IgD-negative memory B cell (primary cell): ENCODE data around the gene ASCC2. TPM values are rescaled to one million over a fixed set of nuclear protein-coding genes. Genes with fewer than 3 reads are reported as not detected.
"Not testable (repeated sequence)": the region's sequence is repeated elsewhere in the genome, so short reads cannot be mapped to it uniquely, and the experiment has no call there.

Source experiments
- H3K27ac Mint-ChIP-seq, 3 donors: one replicate each; pipeline ENCODE4 v1.8.0; 2020 to 2022; ENCODE audit warnings: mild to moderate bottlenecking in 3 of 3, mixed read lengths in 3 of 3, moderate library complexity in 1 of 3
- H3K27me3 Mint-ChIP-seq: one replicate; pipeline ENCODE4 v1.8.0; 2021; ENCODE audit warnings: mixed read lengths
- H3K36me3 Mint-ChIP-seq: one replicate; pipeline ENCODE4 v1.8.0; 2020; ENCODE audit warnings: mild to moderate bottlenecking, mixed read lengths
- H3K4me1 Mint-ChIP-seq, 3 donors: one replicate each; pipeline ENCODE4 v1.8.0; 2020 to 2022; ENCODE audit warnings: mixed read lengths in 3 of 3, mild to moderate bottlenecking in 1 of 3
- H3K4me3 Mint-ChIP-seq, 4 donors: one replicate each; pipeline ENCODE4 v1.8.0; 2020 to 2022; ENCODE audit warnings: mild to moderate bottlenecking in 4 of 4, mixed read lengths in 4 of 4, moderate library complexity in 3 of 4
- H3K9me3 Mint-ChIP-seq, 3 donors: one replicate each; pipeline ENCODE4 v1.8.0; 2020 to 2021; ENCODE audit warnings: mixed read lengths in 3 of 3, mild to moderate bottlenecking in 1 of 3
- polyA plus RNA-seq: library from polyadenylated mRNA; unstranded; fragments of 300-500 nt; fragmentation: Illumina TruSeq; gene quantifications from one replicate; pipeline ENCODE4 v1.2.3, GENCODE V29; 2021

ASCC2 gene
- polyA plus RNA-seq, 1 donor from 2014 or later, result 58.5 TPM

GRCh38 chr22:29769723-29770321, 68.3 kb downstream of the ASCC2 start:
- H3K4me1 Mint-ChIP-seq, result peaks cover 15 to 28% (median 18%) of the 10 kb centered on the region in 3 donors
- no peaks in the 10 kb centered on the region for H3K27me3 Mint-ChIP-seq
- H3K36me3 Mint-ChIP-seq, result peaks cover 7% of the 10 kb centered on the region
- H3K27ac Mint-ChIP-seq, result no peak overlapping the region
- peak overlapping the region in 2 of 4 donors; percentile 13 to 65 for H3K4me3 Mint-ChIP-seq
- H3K9me3 Mint-ChIP-seq, result no peaks in the 10 kb centered on the region

- H3K27me3 Mint-ChIP-seq, result no peaks in the 10 kb centered on the region
- no peaks in the 10 kb centered on the region for H3K9me3 Mint-ChIP-seq
- H3K27ac Mint-ChIP-seq, result peak overlapping the region in 1 of 3 donors; percentile 89
- peak overlapping the region; percentile 95 to 100 (median 99) for H3K4me3 Mint-ChIP-seq
- H3K36me3 Mint-ChIP-seq, result peaks cover 7% of the 10 kb centered on the region
- peaks cover 15 to 28% (median 18%) of the 10 kb centered on the region in 3 donors for H3K4me1 Mint-ChIP-seq
These were observed 69.9 kb downstream of the ASCC2 start for GRCh38 chr22:29768052-29768693.

GRCh38 chr22:29767171-29768051, 70.7 kb downstream of the ASCC2 start, which contains the start of gene UQCR10:
UQCR10 (plus strand) TSS chr22:29767369; CDS start chr22:29767399, 30 bp downstream.
- no peaks in the 10 kb centered on the region for H3K27me3 Mint-ChIP-seq
- H3K27ac Mint-ChIP-seq, result peak within 1 kb of the TSS; percentile 85 to 94 (median 89)
- no peaks in the 10 kb centered on the region for H3K9me3 Mint-ChIP-seq
- H3K36me3 Mint-ChIP-seq, result peaks cover 6% of the 10 kb centered on the region
- H3K4me3 Mint-ChIP-seq, result peak within 1 kb of the TSS; percentile 95 to 100 (median 99)
- peaks cover 15 to 28% (median 18%) of the 10 kb centered on the region in 3 donors for H3K4me1 Mint-ChIP-seq

GRCh38 chr22:29766632-29767170, 71.4 kb downstream of the ASCC2 start, which contains the start of gene ZMAT5:
ZMAT5 (minus strand) TSS chr22:29767007; CDS start chr22:29748544, 18,463 bp downstream.
- H3K27me3 Mint-ChIP-seq, result no peaks in the 10 kb centered on the region
- peak within 1 kb of the TSS; percentile 85 to 94 (median 89) for H3K27ac Mint-ChIP-seq
- peaks cover 15 to 28% (median 18%) of the 10 kb centered on the region in 3 donors for H3K4me1 Mint-ChIP-seq
- H3K9me3 Mint-ChIP-seq, result no peaks in the 10 kb centered on the region
- H3K36me3 Mint-ChIP-seq, result peaks cover 3% of the 10 kb centered on the region
- peak within 1 kb of the TSS; percentile 95 to 100 (median 99) for H3K4me3 Mint-ChIP-seq

- Mint-ChIP-seq H3K4me1 (peaks cover 15 to 28% (median 18%) of the 10 kb centered on the region in 3 donors), H3K27me3 (no peaks in the 10 kb centered on the region), H3K9me3 (no peaks in the 10 kb centered on the region), H3K4me3 (peak overlapping the region; percentile 95 to 100 (median 99)), H3K36me3 (peaks cover 3% of the 10 kb centered on the region), H3K27ac (peak overlapping the region; percentile 85 to 94 (median 89))
These were observed 72.0 kb downstream of the ASCC2 start for GRCh38 chr22:29765905-29766631.

GRCh38 chr22:29762263-29762662, 75.8 kb downstream of the ASCC2 start:
- H3K27me3 Mint-ChIP-seq, result no peaks in the 10 kb centered on the region
- H3K36me3 Mint-ChIP-seq, result no peaks in the 10 kb centered on the region
- H3K4me3 Mint-ChIP-seq, result no peak overlapping the region
- H3K4me1 Mint-ChIP-seq, result peaks cover 6 to 16% (median 7%) of the 10 kb centered on the region in 3 donors
- H3K27ac Mint-ChIP-seq, result no peak overlapping the region
- no peaks in the 10 kb centered on the region for H3K9me3 Mint-ChIP-seq

- Mint-ChIP-seq H3K27ac (no peak overlapping the region), H3K27me3 (no peaks in the 10 kb centered on the region), H3K4me1 (peaks cover 0 to 9% (median 4%) of the 10 kb centered on the region in 3 donors), H3K36me3 (peaks cover 2% of the 10 kb centered on the region), H3K9me3 (no peaks in the 10 kb centered on the region), H3K4me3 (no peak overlapping the region)
These were observed 79.1 kb downstream of the ASCC2 start for GRCh38 chr22:29758959-29759358.

- Mint-ChIP-seq H3K9me3 (no peaks in the 10 kb centered on the region), H3K27me3 (no peaks in the 10 kb centered on the region), H3K4me1 (peaks cover 0 to 9% (median 4%) of the 10 kb centered on the region in 3 donors), H3K27ac (no peak overlapping the region), H3K4me3 (no peak overlapping the region), H3K36me3 (peaks cover 4% of the 10 kb centered on the region)
These were observed 79.9 kb downstream of the ASCC2 start for GRCh38 chr22:29758068-29758622.

GRCh38 chr22:29757096-29757495, 81.0 kb downstream of the ASCC2 start:
- Mint-ChIP-seq H3K4me1 (peaks cover 0 to 9% (median 4%) of the 10 kb centered on the region in 3 donors), H3K9me3 (no peaks in the 10 kb centered on the region), H3K36me3 (peaks cover 4% of the 10 kb centered on the region), H3K27me3 (no peaks in the 10 kb centered on the region), H3K4me3 (no peak overlapping the region), H3K27ac (no peak overlapping the region)

- no peaks in the 10 kb centered on the region for H3K27me3 Mint-ChIP-seq
- H3K4me3 Mint-ChIP-seq, result no peak overlapping the region
- peaks cover 4% of the 10 kb centered on the region for H3K36me3 Mint-ChIP-seq
- peaks cover 0 to 9% (median 4%) of the 10 kb centered on the region in 3 donors for H3K4me1 Mint-ChIP-seq
- no peak overlapping the region for H3K27ac Mint-ChIP-seq
- H3K9me3 Mint-ChIP-seq, result no peaks in the 10 kb centered on the region
These were observed 81.7 kb downstream of the ASCC2 start for GRCh38 chr22:29756341-29756740.

GRCh38 chr22:29755889-29756288, 82.2 kb downstream of the ASCC2 start:
- Mint-ChIP-seq H3K27me3 (no peaks in the 10 kb centered on the region), H3K4me1 (peaks cover 0 to 9% (median 4%) of the 10 kb centered on the region in 3 donors), H3K4me3 (no peak overlapping the region), H3K36me3 (peaks cover 4% of the 10 kb centered on the region), H3K9me3 (no peaks in the 10 kb centered on the region), H3K27ac (no peak overlapping the region)

GRCh38 chr22:29754658-29755395, 83.2 kb downstream of the ASCC2 start:
- H3K36me3 Mint-ChIP-seq, H3K4me3 Mint-ChIP-seq, H3K27ac Mint-ChIP-seq, H3K9me3 Mint-ChIP-seq, H3K27me3 Mint-ChIP-seq, H3K4me1 Mint-ChIP-seq: not testable (repeated sequence)

- Mint-ChIP-seq H3K27me3 (no peaks in the 10 kb centered on the region), H3K4me1 (peaks cover 0 to 6% (median 4%) of the 10 kb centered on the region in 3 donors), H3K27ac (no peak overlapping the region), H3K9me3 (no peaks in the 10 kb centered on the region), H3K4me3 (no peak overlapping the region), H3K36me3 (peaks cover 4% of the 10 kb centered on the region)
These were observed 84.0 kb downstream of the ASCC2 start for GRCh38 chr22:29753808-29754657.
